Glutamatergic neuron (in vitro differentiated cells): Measurements from ENCODE around the gene PTPRT. TPM values are rescaled to one million over a fixed set of nuclear protein-coding genes. Genes with fewer than 3 reads are reported as not detected.

Experiments used
- DNase-seq: peaks from one replicate; pipeline ENCODE4 v3.0.0; 2022
- H3K27ac Mint-ChIP-seq: one replicate; pipeline ENCODE4 v1.8.0; 2020; ENCODE audit warnings: mild to moderate bottlenecking, mixed read lengths, inconsistent platforms; ENCODE audit not compliant: unreplicated experiment
- H3K27me3 Mint-ChIP-seq: one replicate; pipeline ENCODE4 v1.8.0; 2020; ENCODE audit warnings: mild to moderate bottlenecking, moderate library complexity, mixed read lengths, inconsistent platforms; ENCODE audit not compliant: unreplicated experiment
- H3K36me3 Mint-ChIP-seq: one replicate; pipeline ENCODE4 v1.8.0; 2020; ENCODE audit warnings: mild to moderate bottlenecking, mixed read lengths, inconsistent platforms; ENCODE audit not compliant: unreplicated experiment
- H3K4me1 Mint-ChIP-seq: one replicate; pipeline ENCODE4 v1.8.0; 2020; ENCODE audit warnings: mild to moderate bottlenecking, low read depth, mixed read lengths, inconsistent platforms; ENCODE audit not compliant: unreplicated experiment
- H3K4me3 Mint-ChIP-seq: one replicate; pipeline ENCODE4 v1.8.0; 2020; ENCODE audit warnings: mild to moderate bottlenecking, mixed read lengths, inconsistent platforms; ENCODE audit not compliant: unreplicated experiment
- H3K9me3 Mint-ChIP-seq: one replicate; pipeline ENCODE4 v1.8.0; 2020; ENCODE audit warnings: mild to moderate bottlenecking, moderate library complexity, mixed read lengths, inconsistent platforms; ENCODE audit not compliant: unreplicated experiment
- total RNA-seq: library from RNA; stranded (reverse); fragmentation: NEBNext Ultra II Directional; extraction: Animal tissue kit (Norgen Biotek cat#: 25700); gene quantifications from one replicate; pipeline ENCODE4 v1.2.1, GENCODE V29; 2021; ENCODE audit not compliant: unreplicated experiment
- TF ChIP-seq, protein P1 (sequence below): fragments of 200-600 bp; sonication (generic); IDR thresholded peaks from one replicate; pipeline ENCODE4 v1.5.0; 2021; ENCODE audit not compliant: partially characterized antibody, unreplicated experiment

PTPRT gene
- total RNA-seq, 1 donor from 2014 or later, result 1.9 TPM

DNA sequence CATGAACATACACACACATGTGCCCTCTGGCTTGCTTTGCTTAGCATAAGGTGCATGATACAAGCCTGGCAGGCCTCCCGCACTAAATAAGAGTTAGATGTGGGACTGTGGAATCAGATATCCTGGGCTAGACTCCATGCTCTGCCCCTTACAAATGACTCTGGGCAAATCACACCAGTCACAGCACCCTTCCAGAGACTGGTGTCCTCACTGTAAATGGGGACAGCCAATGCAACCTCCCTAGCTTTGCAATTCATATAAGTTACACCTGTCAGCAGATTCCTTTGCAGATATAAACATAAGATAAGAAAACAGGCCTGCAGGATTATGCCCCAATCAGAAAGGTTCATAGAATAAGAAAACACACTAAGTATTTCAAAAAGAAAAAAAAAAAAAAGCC, 174.1 kb downstream of the PTPRT start:
- peaks cover 7% of the 10 kb centered on the region for H3K4me1 Mint-ChIP-seq
- no peak overlapping the region for H3K4me3 Mint-ChIP-seq
- no peak overlapping the region for H3K27ac Mint-ChIP-seq
- TF ChIP-seq, protein P1, sequence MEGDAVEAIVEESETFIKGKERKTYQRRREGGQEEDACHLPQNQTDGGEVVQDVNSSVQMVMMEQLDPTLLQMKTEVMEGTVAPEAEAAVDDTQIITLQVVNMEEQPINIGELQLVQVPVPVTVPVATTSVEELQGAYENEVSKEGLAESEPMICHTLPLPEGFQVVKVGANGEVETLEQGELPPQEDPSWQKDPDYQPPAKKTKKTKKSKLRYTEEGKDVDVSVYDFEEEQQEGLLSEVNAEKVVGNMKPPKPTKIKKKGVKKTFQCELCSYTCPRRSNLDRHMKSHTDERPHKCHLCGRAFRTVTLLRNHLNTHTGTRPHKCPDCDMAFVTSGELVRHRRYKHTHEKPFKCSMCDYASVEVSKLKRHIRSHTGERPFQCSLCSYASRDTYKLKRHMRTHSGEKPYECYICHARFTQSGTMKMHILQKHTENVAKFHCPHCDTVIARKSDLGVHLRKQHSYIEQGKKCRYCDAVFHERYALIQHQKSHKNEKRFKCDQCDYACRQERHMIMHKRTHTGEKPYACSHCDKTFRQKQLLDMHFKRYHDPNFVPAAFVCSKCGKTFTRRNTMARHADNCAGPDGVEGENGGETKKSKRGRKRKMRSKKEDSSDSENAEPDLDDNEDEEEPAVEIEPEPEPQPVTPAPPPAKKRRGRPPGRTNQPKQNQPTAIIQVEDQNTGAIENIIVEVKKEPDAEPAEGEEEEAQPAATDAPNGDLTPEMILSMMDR, result no peak
- no peak for DNase-seq
- no peaks in the 10 kb centered on the region for H3K36me3 Mint-ChIP-seq
- no peaks in the 10 kb centered on the region for H3K27me3 Mint-ChIP-seq
- H3K9me3 Mint-ChIP-seq, result peaks cover 1% of the 10 kb centered on the region

DNA sequence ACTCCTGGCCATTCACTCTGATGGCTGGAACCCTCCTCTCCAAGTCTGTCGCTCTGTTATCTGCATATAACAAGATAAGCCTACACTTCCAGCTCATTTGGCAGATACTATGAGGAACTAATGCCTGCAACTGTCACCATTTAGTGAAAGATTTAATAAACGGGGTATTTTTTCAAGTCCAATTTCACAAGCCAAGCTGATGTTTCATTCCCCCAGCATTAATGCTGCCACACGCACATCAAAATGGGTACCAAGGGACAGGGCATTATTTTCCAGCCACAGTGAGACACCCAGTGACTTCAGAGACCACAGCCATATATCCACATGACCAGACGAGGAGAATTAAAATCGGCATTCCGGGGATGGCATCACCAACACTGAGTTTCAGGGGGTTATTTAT, 175.5 kb downstream of the PTPRT start:
- Mint-ChIP-seq H3K27me3 (no peaks in the 10 kb centered on the region), H3K36me3 (no peaks in the 10 kb centered on the region), H3K27ac (no peak overlapping the region), H3K4me1 (peaks cover 7% of the 10 kb centered on the region), H3K4me3 (no peak overlapping the region), H3K9me3 (peaks cover 1% of the 10 kb centered on the region)
- no peak for DNase-seq
- TF ChIP-seq, protein P1, result no peak

DNA sequence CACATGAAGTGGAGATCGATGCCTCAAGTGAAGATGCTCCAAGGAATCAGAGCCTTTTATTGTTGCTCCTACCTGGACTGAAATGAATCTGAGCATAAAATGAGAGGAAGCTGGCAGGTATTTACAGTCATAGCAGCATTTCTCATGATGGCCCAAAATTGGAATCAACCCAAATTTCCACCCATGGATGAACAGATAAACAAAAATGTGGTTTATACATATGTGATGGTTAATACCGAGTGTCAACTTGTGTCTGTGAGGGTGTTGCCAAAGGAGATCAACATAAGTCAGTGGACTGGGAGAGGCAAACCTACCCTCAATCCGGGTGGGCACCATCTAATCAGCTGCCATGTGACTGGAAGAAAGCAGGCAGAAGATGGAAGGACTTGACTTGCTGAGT, 178.2 kb downstream of the PTPRT start:
- Mint-ChIP-seq H3K27ac (no peak overlapping the region), H3K36me3 (no peaks in the 10 kb centered on the region)

DNA sequence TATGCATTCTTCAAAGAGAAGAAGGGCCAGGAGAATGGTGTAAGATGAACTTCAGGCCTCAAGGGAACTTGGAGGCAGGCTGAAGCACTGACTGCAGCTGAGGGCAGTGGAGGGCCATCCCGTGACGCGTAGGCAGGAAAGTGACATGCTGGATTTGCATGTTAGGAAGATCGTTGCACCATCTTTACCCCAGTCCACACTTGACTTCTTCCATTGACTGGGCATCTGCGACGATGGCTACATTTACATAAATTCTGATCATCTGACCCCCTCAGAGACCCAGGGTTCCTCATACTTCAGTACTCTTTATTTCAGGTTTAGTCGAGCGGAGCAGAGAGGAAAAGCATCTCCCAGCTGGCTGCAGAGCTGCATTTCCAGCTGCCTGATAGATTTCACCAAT, 180.2 kb downstream of the PTPRT start:
- Mint-ChIP-seq H3K27me3 (no peaks in the 10 kb centered on the region), H3K27ac (no peak overlapping the region), H3K9me3 (peaks cover 1% of the 10 kb centered on the region), H3K4me3 (no peak overlapping the region), H3K4me1 (no peaks in the 10 kb centered on the region), H3K36me3 (no peaks in the 10 kb centered on the region)
- DNase-seq, result no peak
- TF ChIP-seq, protein P1, result no peak

More for the DNA sequence above, 178.2 kb downstream of the PTPRT start:
- DNase-seq, result no peak
- TF ChIP-seq, protein P1, result no peak
- no peaks in the 10 kb centered on the region for H3K27me3 Mint-ChIP-seq
- H3K9me3 Mint-ChIP-seq, result peaks cover 1% of the 10 kb centered on the region
- H3K4me3 Mint-ChIP-seq, result no peak overlapping the region
- peaks cover 2% of the 10 kb centered on the region for H3K4me1 Mint-ChIP-seq

DNA sequence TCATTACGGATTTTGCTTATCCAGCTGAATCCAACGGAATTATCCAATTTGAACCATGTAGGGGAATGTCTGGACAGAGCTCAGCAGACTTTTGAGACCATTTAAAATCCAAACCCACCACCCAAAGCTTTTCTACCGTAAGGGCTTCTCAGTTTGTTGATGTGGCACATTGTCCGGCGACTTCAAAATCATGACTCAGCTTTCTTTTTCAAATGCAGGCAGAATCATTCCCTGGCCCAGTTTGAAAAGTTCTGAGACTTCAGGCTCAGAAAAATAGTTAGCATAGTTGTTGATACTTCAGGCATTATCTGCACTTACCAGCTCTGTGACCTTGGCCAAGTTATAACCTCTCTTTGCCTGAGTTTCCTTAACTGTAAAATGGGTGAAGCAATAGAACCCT, 182.2 kb downstream of the PTPRT start:
- TF ChIP-seq, protein P1, result no peak
- H3K36me3 Mint-ChIP-seq, result no peaks in the 10 kb centered on the region
- H3K4me1 Mint-ChIP-seq, result no peaks in the 10 kb centered on the region
- no peak for DNase-seq
- H3K4me3 Mint-ChIP-seq, result no peak overlapping the region
- no peaks in the 10 kb centered on the region for H3K27me3 Mint-ChIP-seq
- peaks cover 1% of the 10 kb centered on the region for H3K9me3 Mint-ChIP-seq
- H3K27ac Mint-ChIP-seq, result no peak overlapping the region
